Tibial nerve (tissue), 3 donors: ENCODE measurements around the gene THRA.

Experiments used
- CTCF ChIP-seq, 5 experiments: fragments of 200-600 bp in 3 of 5; fragments of 450-650 bp in 2 of 5; sonication (generic) in 3 of 5; IDR thresholded peaks; one replicate each; pipeline ENCODE4 v1.5.1; 2016 to 2019; ENCODE audit warnings: antibody characterized with exemption in 5 of 5, mild to moderate bottlenecking in 3 of 5, moderate library complexity in 2 of 5
- POLR2A ChIP-seq, 2 donors: fragments of 450-650 bp; IDR thresholded peaks; one replicate each; pipeline ENCODE4 v1.6.1; 2017; ENCODE audit warnings: antibody characterized with exemption in 2 of 2, mild to moderate bottlenecking in 2 of 2, moderate library complexity in 2 of 2

GRCh38 chr17:40097931-40098845, 35.4 kb downstream of the THRA start:
- TF ChIP-seq CTCF (IDR thresholded peaks at IDR 0.05) (no peak), POLR2A (IDR thresholded peaks at IDR 0.05) (no peak)
